Measurements from ENCODE around the gene PCGF1. TPM values are rescaled to one million over a fixed set of nuclear protein-coding genes. Genes with fewer than 3 reads are reported as not detected.

PCGF1 gene
- total and polyA plus RNA-seq, 4 donors = 3.3 to 12.5 (median 10.9) TPM

- no peaks in the 10 kb centered on the region for H3K27me3 ChIP-seq (ENCODE audit: control insufficient read depth in 4 of 4, insufficient read depth in 4 of 4, low read length in 3 of 4)
- no peaks in the 10 kb centered on the region for H3K9me3 ChIP-seq (ENCODE audit: control insufficient read depth in 4 of 4, low read length in 3 of 4)
- H3K9ac ChIP-seq (ENCODE audit: low read depth in 1 of 2, low read length in 2 of 2) = no peak overlapping the region
- 86% methylated on average over 4 of the region's 4 CpGs for WGBS
- no peak for DNase-seq (ENCODE audit: low spot score)
- TF ChIP-seq RAD21 (IDR thresholded peaks at IDR 0.05) (no peak), RXRA (IDR thresholded peaks at IDR 0.05) (no peak), TAF1 (conservative IDR thresholded peaks at IDR 0.05) (no peak), HNF4A (conservative IDR thresholded peaks at IDR 0.05) (no peak), HNF4G (IDR thresholded peaks at IDR 0.05) (no peak), SP1 (IDR thresholded peaks at IDR 0.05) (no peak), ZBTB33 (IDR thresholded peaks at IDR 0.05) (no peak), FOXA2 (IDR thresholded peaks at IDR 0.05) (no peak), NR2F2 (IDR thresholded peaks at IDR 0.05) (no peak), FOXA1 (IDR thresholded peaks at IDR 0.05) (no peak), CTCF (IDR thresholded peaks at IDR 0.05; ENCODE audit: low read depth, low read length, missing input control) (no peak), GABPA (IDR thresholded peaks at IDR 0.05 in 1 of 2, conservative IDR thresholded peaks at IDR 0.05 in 1 of 2) (no peak), REST (IDR thresholded peaks at IDR 0.05) (no peak), JUND (IDR thresholded peaks at IDR 0.05) (no peak), MAX (IDR thresholded peaks at IDR 0.05) (no peak), YY1 (IDR thresholded peaks at IDR 0.05) (no peak), ATF3 (IDR thresholded peaks at IDR 0.05) (no peak), EGR1 (IDR thresholded peaks at IDR 0.05; ENCODE audit: low read depth in 2 of 2) (no peak)
- H3K36me3 ChIP-seq (ENCODE audit: control insufficient read depth in 4 of 4, insufficient read depth in 3 of 4, low read depth in 1 of 4, low read length in 3 of 4) = peaks cover 0 to 6% (median 0%) of the 10 kb centered on the region in 4 donors
- peaks cover 4 to 17% (median 13%) of the 10 kb centered on the region in 4 donors for H3K4me1 ChIP-seq (ENCODE audit: control insufficient read depth in 4 of 4, insufficient read depth in 4 of 4, low read length in 3 of 4)
- no peak overlapping the region for H3K4me3 ChIP-seq (ENCODE audit: low read depth in 1 of 3, low read length in 3 of 3)
- H3K27ac ChIP-seq (ENCODE audit: low read depth in 1 of 2, low read length in 2 of 2) = no peak overlapping the region
Observed at GRCh38 chr2:74533464-74533863, 26.0 kb upstream of the PCGF1 start.
